ENCODE data around the gene HPCA. TPM values are rescaled to one million over a fixed set of nuclear protein-coding genes. Genes with fewer than 3 reads are reported as not detected.

The HPCA gene
- polyA plus RNA-seq, 1 donor (not counting 4 experiments of a cell fraction or from before 2014, with no cell fraction given), result not detected

- FAIRE-seq, result no peak
- DNase-seq (ENCODE audit: low read depth, low spot score), result no peak
- H3K79me2 ChIP-seq (ENCODE audit: control insufficient read depth, insufficient read depth, low read length), result peaks cover 9% of the 10 kb centered on the region
- no peaks in the 10 kb centered on the region for H4K20me1 ChIP-seq (ENCODE audit: control insufficient read depth, extremely low read depth, insufficient read depth, low read length)
- H3K27ac ChIP-seq (ENCODE audit: control insufficient read depth, insufficient read depth, low read length), result peak overlapping the region; percentile 56
- H3K9ac ChIP-seq (ENCODE audit: control insufficient read depth, extremely low read depth, insufficient read depth, low read length), result peak overlapping the region; percentile 77
- peaks cover 20% of the 10 kb centered on the region for H3K4me1 ChIP-seq (ENCODE audit: control insufficient read depth, extremely low read depth, insufficient read depth, low read length)
- H2AFZ ChIP-seq (ENCODE audit: control insufficient read depth, low read length), result peak overlapping the region; percentile 65
- TF ChIP-seq EZH2 (IDR thresholded peaks at IDR 0.05; ENCODE audit: low read length), result no peak
- H3K36me3 ChIP-seq (ENCODE audit: control insufficient read depth in 2 of 2, extremely low read depth in 1 of 2, insufficient read depth in 2 of 2, low read length in 2 of 2), result peaks cover 0 to under 1% of the 10 kb centered on the region in 2 experiments
- H3K4me3 ChIP-seq (ENCODE audit: control insufficient read depth in 2 of 3, extremely low read depth in 1 of 3, insufficient read depth in 2 of 3, low read depth in 1 of 3, low read length in 3 of 3), result peak overlapping the region; percentile 52 to 68 (median 67)
- H3K4me2 ChIP-seq (ENCODE audit: control insufficient read depth, extremely low read depth, insufficient read depth, low read depth, low read length), result peak overlapping the region; percentile 68
- no peaks in the 10 kb centered on the region for H3K9me3 ChIP-seq (ENCODE audit: control insufficient read depth, low read depth, low read length)
- H3K9me1 ChIP-seq (ENCODE audit: control insufficient read depth, extremely low read depth, insufficient read depth, low read length), result no peaks in the 10 kb centered on the region
- dilution Hi-C loops (cut with MboI; ENCODE audit: extremely low pct_ligation_motif_present, low sequenced_read_pairs), result no loop called here
- no peaks in the 10 kb centered on the region for H3K27me3 ChIP-seq (ENCODE audit: control insufficient read depth, extremely low read depth, insufficient read depth, low read length)
Measured at GRCh38 chr1:32901823-32902534, 15.7 kb downstream of the HPCA start.

GRCh38 chr1:32902535-32902920, 16.2 kb downstream of the HPCA start:
- Histone ChIP-seq H3K27ac (ENCODE audit: control insufficient read depth, insufficient read depth, low read length) (no peak overlapping the region), H3K4me3 (ENCODE audit: control insufficient read depth in 2 of 3, extremely low read depth in 1 of 3, insufficient read depth in 2 of 3, low read depth in 1 of 3, low read length in 3 of 3) (no peak overlapping the region), H3K4me1 (ENCODE audit: control insufficient read depth, extremely low read depth, insufficient read depth, low read length) (peaks cover 15% of the 10 kb centered on the region), H3K9me3 (ENCODE audit: control insufficient read depth, low read depth, low read length) (no peaks in the 10 kb centered on the region), H3K4me2 (ENCODE audit: control insufficient read depth, extremely low read depth, insufficient read depth, low read depth, low read length) (no peak overlapping the region), H4K20me1 (ENCODE audit: control insufficient read depth, extremely low read depth, insufficient read depth, low read length) (no peaks in the 10 kb centered on the region), H3K9ac (ENCODE audit: control insufficient read depth, extremely low read depth, insufficient read depth, low read length) (no peak overlapping the region), H3K36me3 (ENCODE audit: control insufficient read depth in 2 of 2, extremely low read depth in 1 of 2, insufficient read depth in 2 of 2, low read length in 2 of 2) (no peaks in the 10 kb centered on the region), H3K79me2 (ENCODE audit: control insufficient read depth, insufficient read depth, low read length) (peaks cover 9% of the 10 kb centered on the region), H2AFZ (ENCODE audit: control insufficient read depth, low read length) (no peak overlapping the region), H3K27me3 (ENCODE audit: control insufficient read depth, extremely low read depth, insufficient read depth, low read length) (no peaks in the 10 kb centered on the region), H3K9me1 (ENCODE audit: control insufficient read depth, extremely low read depth, insufficient read depth, low read length) (no peaks in the 10 kb centered on the region)
- DNase-seq (ENCODE audit: low read depth, low spot score), result no peak
- no peak for FAIRE-seq
- dilution Hi-C loops (cut with MboI; ENCODE audit: extremely low pct_ligation_motif_present, low sequenced_read_pairs), result no loop called here
- TF ChIP-seq EZH2 (IDR thresholded peaks at IDR 0.05; ENCODE audit: low read length), result no peak
- no peak for TF ChIP-seq CTCF (optimal IDR thresholded peaks at IDR 0.05 in 1 of 3, IDR thresholded peaks at IDR 0.05 in 1 of 3, conservative IDR thresholded peaks at IDR 0.05 in 1 of 3; ENCODE audit: extremely low read depth in 1 of 3, insufficient read depth in 2 of 3, low read length in 3 of 3)
